Brain microvascular endothelial cell (primary cell): ENCODE results near the gene DIDO1.
A peak's percentile ranks its signal among the peaks of the same experiment; 100 is the strongest.

Experiments used
- DNase-seq: peaks from one replicate; pipeline ENCODE4 v3.0.0-alpha.2; 2020
- H3K27ac ChIP-seq: fragments of 250-450 bp; sonication (Bioruptor Pico); 2 replicates; pipeline ENCODE4 v1.5.1; 2020; ENCODE audit warnings: mild to moderate bottlenecking, moderate library complexity
- H3K27me3 ChIP-seq: fragments of 250-450 bp; sonication (Bioruptor Pico); replicated peaks from 2 replicates; pipeline ENCODE4 v1.5.1; 2020; ENCODE audit warnings: mild to moderate bottlenecking
- H3K36me3 ChIP-seq: fragments of 250-450 bp; sonication (Bioruptor Pico); replicated peaks from 2 replicates; pipeline ENCODE4 v1.5.1; 2020; ENCODE audit warnings: mild to moderate bottlenecking
- H3K4me3 ChIP-seq: 2 replicates; pipeline ENCODE4 v1.5.1; 2011; ENCODE audit warnings: low read depth, mild to moderate bottlenecking, control low read depth, low read length, moderate library complexity
- CTCF ChIP-seq: IDR thresholded peaks from 2 replicates; pipeline ENCODE4 v1.5.1; 2011; ENCODE audit warnings: low read depth, mild to moderate bottlenecking, moderate library complexity, low read length, control low read depth, inconsistent platforms; ENCODE audit errors: missing control alignments
- in situ Hi-C: cut with HindIII; loops from 2 replicates; pipeline ENCODE4 v1.10.0; 2017; ENCODE audit warnings: low sequenced_read_pairs, low pct_ligation_motif_present

The DIDO1 gene

GRCh38 chr20:62926229-62927127, at the start of gene DIDO1:
DIDO1 (minus strand) TSS chr20:62926505.
- DNase-seq = peak; percentile 59
- peak within 1 kb of the TSS; percentile 92 for H3K27ac ChIP-seq
- peak; percentile 52 for TF ChIP-seq CTCF
- no peaks in the 10 kb centered on the region for H3K27me3 ChIP-seq
- no peaks in the 10 kb centered on the region for H3K36me3 ChIP-seq
- H3K4me3 ChIP-seq = peak within 1 kb of the TSS; percentile 93
- in situ Hi-C loops = no loop called here

- in situ Hi-C loops = no loop called here
- H3K27me3 ChIP-seq = peaks cover 58% of the 10 kb centered on the region
- no peak overlapping the region for H3K27ac ChIP-seq
These were observed 49.0 kb upstream of the DIDO1 start for GRCh38 chr20:62975251-62975760.

GRCh38 chr20:62972845-62973745, 46.8 kb upstream of the DIDO1 start:
- Histone ChIP-seq H3K36me3 (no peaks in the 10 kb centered on the region), H3K27ac (no peak overlapping the region), H3K27me3 (peaks cover 38% of the 10 kb centered on the region), H3K4me3 (no peak overlapping the region)
- no peak for TF ChIP-seq CTCF
- no peak for DNase-seq
- in situ Hi-C loops = no loop called here

More at GRCh38 chr20:62975251-62975760, 49.0 kb upstream of the DIDO1 start:
- Histone ChIP-seq H3K36me3 (no peaks in the 10 kb centered on the region), H3K4me3 (no peak overlapping the region)
- no peak for DNase-seq
- no peak for TF ChIP-seq CTCF

GRCh38 chr20:62971950-62972844, 45.9 kb upstream of the DIDO1 start:
- DNase-seq = peak; percentile 68
- in situ Hi-C loops = no loop called here
- H3K4me3 ChIP-seq = peak overlapping the region; percentile 12
- TF ChIP-seq CTCF = peak; percentile 98
- H3K36me3 ChIP-seq = no peaks in the 10 kb centered on the region
- no peak overlapping the region for H3K27ac ChIP-seq
- peaks cover 38% of the 10 kb centered on the region for H3K27me3 ChIP-seq
